Right forelimb (tissue), 1 donor: ENCODE measurements around the gene KRT15.

Source experiments
- DNase-seq: peaks from one replicate; pipeline ENCODE4 v3.0.0-alpha.2; 2018

KRT15 gene

GRCh38 chr17:41518789-41519449 is at the start of gene KRT15:
TSS of gene KRT15 (minus strand) at chr17:41518890. CDS start at chr17:41518827, 63 bp downstream.
- DNase-seq, result no peak

GRCh38 chr17:41567317-41567716 is 48.6 kb upstream of the KRT15 start:
- no peak for DNase-seq

GRCh38 chr17:41565338-41565737 is 46.6 kb upstream of the KRT15 start:
- DNase-seq, result no peak

- DNase-seq, result no peak
Measured at GRCh38 chr17:41563607-41564170, 45.0 kb upstream of the KRT15 start.

GRCh38 chr17:41561554-41561953 is 42.9 kb upstream of the KRT15 start:
- DNase-seq, result no peak

GRCh38 chr17:41559548-41559947 is 40.9 kb upstream of the KRT15 start:
- DNase-seq, result no peak

GRCh38 chr17:41556931-41557330 is 38.2 kb upstream of the KRT15 start:
- DNase-seq, result no peak

GRCh38 chr17:41556306-41556705 is 37.6 kb upstream of the KRT15 start:
- DNase-seq, result no peak

GRCh38 chr17:41555105-41555887 is 36.6 kb upstream of the KRT15 start:
- DNase-seq, result no peak

- DNase-seq, result no peak
Measured at GRCh38 chr17:41553987-41554680, 35.4 kb upstream of the KRT15 start.

GRCh38 chr17:41553176-41553575 is 34.5 kb upstream of the KRT15 start:
- no peak for DNase-seq

GRCh38 chr17:41552455-41552854 is 33.8 kb upstream of the KRT15 start:
- no peak for DNase-seq

GRCh38 chr17:41551365-41551764 is 32.7 kb upstream of the KRT15 start:
- no peak for DNase-seq

- DNase-seq, result no peak
Measured at GRCh38 chr17:41549596-41550039, 30.9 kb upstream of the KRT15 start.

GRCh38 chr17:41548844-41549595 is 30.3 kb upstream of the KRT15 start:
- DNase-seq, result peak; percentile 90

GRCh38 chr17:41547921-41548843 is 29.5 kb upstream of the KRT15 start:
- no peak for DNase-seq

GRCh38 chr17:41547378-41547841 is 28.7 kb upstream of the KRT15 start:
- no peak for DNase-seq

- no peak for DNase-seq
Measured at GRCh38 chr17:41546819-41547218, 28.1 kb upstream of the KRT15 start.

- DNase-seq, result no peak
Measured at GRCh38 chr17:41545829-41546410, 27.2 kb upstream of the KRT15 start.

GRCh38 chr17:41544935-41545334 is 26.2 kb upstream of the KRT15 start:
- no peak for DNase-seq

GRCh38 chr17:41544491-41544892 is 25.8 kb upstream of the KRT15 start:
- DNase-seq, result no peak
